ENCODE data around the gene ANO6.

Gene ANO6

DNA sequence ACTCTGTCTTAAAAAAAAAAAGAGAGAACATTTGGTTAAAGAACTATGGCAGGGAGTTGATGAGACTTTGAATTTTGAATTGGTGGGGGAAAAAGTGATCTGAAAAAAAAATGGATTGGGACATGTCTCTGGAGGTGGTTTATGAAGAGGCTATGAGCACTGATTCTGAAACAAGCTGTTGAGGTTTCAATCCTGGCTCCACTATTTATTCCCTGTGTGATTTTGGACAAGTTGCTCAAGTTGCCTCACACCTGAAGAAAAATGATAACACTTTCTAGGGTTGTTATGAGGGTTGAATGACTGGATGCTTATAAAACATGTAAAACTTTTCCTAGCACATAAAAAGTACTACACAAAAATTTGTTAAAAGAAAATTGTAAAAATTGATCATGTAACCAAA is 1.8 kb upstream of the ANO6 start:
- H3K4me3 ChIP-seq (ENCODE audit: insufficient read length, low read depth), result no peak overlapping the region
- DNase-seq (ENCODE audit: low read depth, low spot score), result no peak
- H3K9me3 ChIP-seq (ENCODE audit: insufficient read depth, low read length), result no peaks in the 10 kb centered on the region
- no peak overlapping the region for H3K9ac ChIP-seq (ENCODE audit: insufficient read length, low read depth)
- TF ChIP-seq ZNF274 (IDR thresholded peaks at IDR 0.05; ENCODE audit: low read depth, low read length) (no peak), SUZ12 (IDR thresholded peaks at IDR 0.05; ENCODE audit: extremely low read depth, insufficient read depth, insufficient read length) (no peak), YY1 (IDR thresholded peaks at IDR 0.05; ENCODE audit: insufficient read depth, insufficient read length) (no peak)
- no peaks in the 10 kb centered on the region for H3K27me3 ChIP-seq (ENCODE audit: insufficient read depth, insufficient read length)
- no peaks in the 10 kb centered on the region for H3K4me1 ChIP-seq (ENCODE audit: insufficient read depth, insufficient read length)
- peaks cover 7% of the 10 kb centered on the region for H3K36me3 ChIP-seq (ENCODE audit: insufficient read depth, insufficient read length, low read length)

DNA sequence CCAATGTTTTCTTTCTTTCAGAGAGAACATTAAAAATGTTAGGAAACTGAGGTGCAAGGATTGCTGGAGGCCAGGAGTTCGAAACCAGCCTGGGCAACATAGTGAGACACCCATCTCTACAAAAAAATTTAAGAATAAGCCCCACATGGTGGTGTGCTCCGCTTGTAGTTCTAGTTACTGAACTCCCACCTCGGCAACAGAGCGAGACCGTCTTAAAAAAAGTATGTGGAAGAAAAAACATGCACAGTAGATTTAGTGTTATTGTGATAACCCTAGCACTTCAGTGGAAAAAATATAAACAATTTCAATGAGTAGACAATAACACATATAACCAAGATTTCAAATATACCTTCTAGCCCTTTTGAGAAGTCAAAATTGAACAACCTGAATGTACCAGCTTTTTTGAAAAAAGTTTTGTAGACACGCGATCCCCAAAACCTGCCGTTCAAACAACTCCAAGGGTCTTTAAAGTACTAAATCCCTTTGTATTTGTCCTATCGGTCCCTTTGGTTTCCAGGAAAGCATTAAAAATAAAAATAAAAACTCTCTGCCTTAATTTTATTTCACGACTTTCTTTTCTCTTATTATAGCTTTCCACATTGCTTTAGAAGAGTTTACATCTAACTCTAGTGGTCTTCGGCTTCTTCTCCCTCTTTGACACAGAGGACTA is 1.0 kb upstream of the ANO6 start:
- Histone ChIP-seq H3K4me3 (ENCODE audit: insufficient read length, low read depth) (peak overlapping the region; percentile 89), H3K9ac (ENCODE audit: insufficient read length, low read depth) (peak overlapping the region; percentile 92), H3K4me1 (ENCODE audit: insufficient read depth, insufficient read length) (no peaks in the 10 kb centered on the region), H3K9me3 (ENCODE audit: insufficient read depth, low read length) (no peaks in the 10 kb centered on the region), H3K27me3 (ENCODE audit: insufficient read depth, insufficient read length) (no peaks in the 10 kb centered on the region), H3K36me3 (ENCODE audit: insufficient read depth, insufficient read length, low read length) (peaks cover 9% of the 10 kb centered on the region)
- no peak for DNase-seq (ENCODE audit: low read depth, low spot score)
- TF ChIP-seq YY1 (IDR thresholded peaks at IDR 0.05; ENCODE audit: insufficient read depth, insufficient read length), result no peak
- TF ChIP-seq ZNF274 (IDR thresholded peaks at IDR 0.05; ENCODE audit: low read depth, low read length), result no peak
- TF ChIP-seq SUZ12 (IDR thresholded peaks at IDR 0.05; ENCODE audit: extremely low read depth, insufficient read depth, insufficient read length), result no peak

DNA sequence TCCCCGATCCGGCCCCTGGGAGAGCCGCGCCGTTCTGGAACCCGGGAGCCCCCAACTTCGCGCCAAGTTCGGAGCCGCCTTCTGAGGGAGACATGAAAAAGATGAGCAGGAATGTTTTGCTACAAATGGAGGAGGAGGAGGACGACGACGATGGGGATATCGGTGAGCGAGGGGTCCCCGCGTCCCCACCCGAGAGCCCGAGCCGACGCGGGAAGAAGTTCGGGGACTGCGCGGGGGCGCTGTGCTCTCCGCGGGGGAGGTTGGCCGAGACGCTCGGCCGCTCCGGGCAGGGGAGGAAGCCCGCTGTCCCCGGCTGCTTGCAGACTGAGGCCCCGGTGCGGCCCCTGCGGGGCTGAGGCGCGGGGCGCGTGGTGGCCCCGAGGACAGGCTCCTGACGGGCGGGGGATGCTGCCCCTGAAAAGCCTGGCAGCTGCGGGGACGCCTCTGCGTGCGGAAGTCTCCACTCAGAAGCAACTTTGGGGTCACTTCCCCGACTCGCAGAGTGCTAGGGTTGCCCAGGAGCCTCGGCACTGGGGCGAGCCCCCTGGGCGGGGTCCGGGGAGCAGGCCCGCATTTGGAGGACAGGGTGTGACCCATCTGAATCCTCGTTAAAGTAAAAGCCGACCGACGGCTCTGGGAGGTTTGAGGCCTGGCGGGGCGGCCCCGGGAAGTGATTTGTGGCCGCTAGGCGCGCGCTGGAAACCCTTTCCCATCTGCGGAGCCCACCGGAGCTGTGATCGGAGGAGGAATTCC is 511 bp downstream of the ANO6 start:
- Histone ChIP-seq H3K9ac (ENCODE audit: insufficient read length, low read depth) (peak overlapping the region; percentile 92), H3K4me3 (ENCODE audit: insufficient read length, low read depth) (peak overlapping the region; percentile 89), H3K4me1 (ENCODE audit: insufficient read depth, insufficient read length) (no peaks in the 10 kb centered on the region), H3K36me3 (ENCODE audit: insufficient read depth, insufficient read length, low read length) (peaks cover 16% of the 10 kb centered on the region), H3K9me3 (ENCODE audit: insufficient read depth, low read length) (no peaks in the 10 kb centered on the region), H3K27me3 (ENCODE audit: insufficient read depth, insufficient read length) (no peaks in the 10 kb centered on the region)
- no peak for TF ChIP-seq SUZ12 (IDR thresholded peaks at IDR 0.05; ENCODE audit: extremely low read depth, insufficient read depth, insufficient read length)
- no peak for TF ChIP-seq ZNF274 (IDR thresholded peaks at IDR 0.05; ENCODE audit: low read depth, low read length)
- TF ChIP-seq YY1 (IDR thresholded peaks at IDR 0.05; ENCODE audit: insufficient read depth, insufficient read length), result no peak
- DNase-seq (ENCODE audit: low read depth, low spot score), result peak; percentile 36

DNA sequence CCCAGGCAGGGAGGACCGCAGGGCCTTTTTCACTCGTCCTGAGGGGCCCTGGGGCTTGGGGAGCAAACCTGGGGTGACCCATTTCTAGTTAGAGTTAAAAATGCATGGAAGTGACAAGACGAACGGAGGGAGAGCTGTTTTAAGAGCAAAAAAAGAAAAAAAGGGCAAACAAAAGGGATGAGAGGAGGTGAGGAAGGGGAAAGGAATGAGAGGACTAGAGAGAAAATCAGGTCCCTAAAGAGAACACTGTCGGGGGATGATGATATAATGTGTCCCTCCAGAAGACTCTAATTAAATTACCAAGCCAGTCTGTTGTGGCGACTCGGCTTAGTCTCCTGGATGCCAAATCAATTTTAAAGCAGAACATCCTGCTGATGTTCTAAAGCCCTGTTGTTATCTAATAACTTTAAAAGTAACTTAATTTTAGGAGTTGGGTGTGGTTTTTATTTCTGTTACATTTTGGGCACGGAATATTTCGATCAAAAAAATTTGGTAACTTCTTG is 1.1 kb downstream of the ANO6 start:
- TF ChIP-seq ZNF274 (IDR thresholded peaks at IDR 0.05; ENCODE audit: low read depth, low read length) (no peak), SUZ12 (IDR thresholded peaks at IDR 0.05; ENCODE audit: extremely low read depth, insufficient read depth, insufficient read length) (no peak), YY1 (IDR thresholded peaks at IDR 0.05; ENCODE audit: insufficient read depth, insufficient read length) (no peak)
- H3K27me3 ChIP-seq (ENCODE audit: insufficient read depth, insufficient read length), result no peaks in the 10 kb centered on the region
- H3K4me1 ChIP-seq (ENCODE audit: insufficient read depth, insufficient read length), result no peaks in the 10 kb centered on the region
- no peak for DNase-seq (ENCODE audit: low read depth, low spot score)
- peak overlapping the region; percentile 89 for H3K4me3 ChIP-seq (ENCODE audit: insufficient read length, low read depth)
- peak overlapping the region; percentile 92 for H3K9ac ChIP-seq (ENCODE audit: insufficient read length, low read depth)
- H3K36me3 ChIP-seq (ENCODE audit: insufficient read depth, insufficient read length, low read length), result peaks cover 19% of the 10 kb centered on the region
- H3K9me3 ChIP-seq (ENCODE audit: insufficient read depth, low read length), result no peaks in the 10 kb centered on the region

DNA sequence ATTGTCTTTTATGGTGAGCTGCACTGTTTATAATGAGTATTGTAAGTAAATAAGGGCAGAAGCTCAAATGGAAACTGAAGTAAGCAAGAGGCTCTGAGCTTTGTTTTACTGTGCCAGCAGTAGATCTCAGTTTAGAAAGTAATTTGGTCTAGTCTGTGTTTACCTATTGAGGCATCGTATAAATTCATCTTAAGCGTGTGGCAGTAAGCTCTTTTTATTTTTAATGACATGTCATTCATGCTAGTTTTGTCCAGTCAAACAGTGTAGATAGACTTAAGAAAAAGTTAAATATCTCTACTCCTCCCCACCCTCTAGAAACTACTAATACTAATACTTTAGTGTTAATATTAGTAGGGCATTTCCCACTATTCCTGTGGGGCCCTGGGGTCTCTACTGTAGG is 2.0 kb downstream of the ANO6 start:
- Histone ChIP-seq H3K9ac (ENCODE audit: insufficient read length, low read depth) (peak overlapping the region; percentile 43), H3K36me3 (ENCODE audit: insufficient read depth, insufficient read length, low read length) (peaks cover 21% of the 10 kb centered on the region), H3K9me3 (ENCODE audit: insufficient read depth, low read length) (no peaks in the 10 kb centered on the region), H3K27me3 (ENCODE audit: insufficient read depth, insufficient read length) (no peaks in the 10 kb centered on the region), H3K4me3 (ENCODE audit: insufficient read length, low read depth) (peak overlapping the region; percentile 89), H3K4me1 (ENCODE audit: insufficient read depth, insufficient read length) (no peaks in the 10 kb centered on the region)
- TF ChIP-seq SUZ12 (IDR thresholded peaks at IDR 0.05; ENCODE audit: extremely low read depth, insufficient read depth, insufficient read length) (no peak), YY1 (IDR thresholded peaks at IDR 0.05; ENCODE audit: insufficient read depth, insufficient read length) (no peak)
- DNase-seq (ENCODE audit: low read depth, low spot score), result no peak

DNA sequence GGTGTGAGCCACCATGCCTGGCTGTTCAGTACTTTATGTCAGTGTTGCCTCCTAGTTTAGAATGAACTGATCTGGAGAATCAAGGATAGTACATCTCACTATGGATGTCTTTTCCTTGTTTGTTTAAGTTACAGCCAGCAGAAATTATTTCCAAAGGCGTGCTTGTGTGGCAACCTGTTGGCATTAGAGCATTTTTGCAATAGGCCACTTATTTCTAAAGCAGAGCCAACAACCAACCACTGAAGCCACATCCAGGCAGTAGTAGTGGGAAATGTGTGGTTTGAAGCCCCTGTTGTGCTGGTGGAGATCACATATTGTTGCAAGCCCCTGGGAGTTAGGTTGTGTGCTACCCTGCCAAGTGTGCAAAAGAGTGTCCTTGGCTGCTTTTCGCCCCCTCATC is 3.7 kb downstream of the ANO6 start:
- no peak overlapping the region for H3K9ac ChIP-seq (ENCODE audit: insufficient read length, low read depth)
- no peak overlapping the region for H3K4me3 ChIP-seq (ENCODE audit: insufficient read length, low read depth)
- peaks cover 34% of the 10 kb centered on the region for H3K36me3 ChIP-seq (ENCODE audit: insufficient read depth, insufficient read length, low read length)
- no peaks in the 10 kb centered on the region for H3K4me1 ChIP-seq (ENCODE audit: insufficient read depth, insufficient read length)
- no peaks in the 10 kb centered on the region for H3K27me3 ChIP-seq (ENCODE audit: insufficient read depth, insufficient read length)
- no peak for DNase-seq (ENCODE audit: low read depth, low spot score)
- no peaks in the 10 kb centered on the region for H3K9me3 ChIP-seq (ENCODE audit: insufficient read depth, low read length)
- no peak for TF ChIP-seq SUZ12 (IDR thresholded peaks at IDR 0.05; ENCODE audit: extremely low read depth, insufficient read depth, insufficient read length)
- no peak for TF ChIP-seq ZNF274 (IDR thresholded peaks at IDR 0.05; ENCODE audit: low read depth, low read length)

DNA sequence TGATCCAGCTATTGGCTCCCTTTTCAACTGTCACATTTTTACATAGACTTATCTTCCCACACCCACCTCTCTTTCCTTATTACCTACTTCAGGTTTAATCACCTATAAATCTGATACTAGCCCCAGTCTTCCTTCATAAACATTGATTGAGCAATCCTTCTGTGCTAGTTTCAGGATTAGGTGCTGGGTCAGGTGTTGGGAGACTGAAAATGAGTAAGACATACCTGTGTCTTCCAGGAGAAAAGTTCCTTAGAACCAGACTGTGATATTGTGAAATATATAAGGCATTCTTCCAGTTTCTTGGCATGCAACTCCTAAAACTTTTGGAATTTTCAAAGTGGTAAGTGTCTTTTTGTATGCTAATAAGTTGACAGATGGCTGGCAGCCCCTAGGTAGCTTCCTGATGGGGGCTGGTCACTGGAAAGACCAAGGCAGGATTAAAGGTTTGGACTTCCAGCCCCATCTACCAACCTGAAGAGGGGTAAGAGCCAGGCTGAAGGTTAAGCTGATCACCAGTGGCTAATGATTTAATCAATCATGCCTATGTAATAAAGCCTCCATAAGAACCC is 4.6 kb downstream of the ANO6 start:
- no peak overlapping the region for H3K9ac ChIP-seq (ENCODE audit: insufficient read length, low read depth)
- H3K36me3 ChIP-seq (ENCODE audit: insufficient read depth, insufficient read length, low read length), result peaks cover 40% of the 10 kb centered on the region
- no peaks in the 10 kb centered on the region for H3K9me3 ChIP-seq (ENCODE audit: insufficient read depth, low read length)
- no peak overlapping the region for H3K4me3 ChIP-seq (ENCODE audit: insufficient read length, low read depth)
- no peaks in the 10 kb centered on the region for H3K4me1 ChIP-seq (ENCODE audit: insufficient read depth, insufficient read length)
- no peak for DNase-seq (ENCODE audit: low read depth, low spot score)
- no peaks in the 10 kb centered on the region for H3K27me3 ChIP-seq (ENCODE audit: insufficient read depth, insufficient read length)
- no peak for TF ChIP-seq YY1 (IDR thresholded peaks at IDR 0.05; ENCODE audit: insufficient read depth, insufficient read length)
- TF ChIP-seq SUZ12 (IDR thresholded peaks at IDR 0.05; ENCODE audit: extremely low read depth, insufficient read depth, insufficient read length), result no peak
- TF ChIP-seq ZNF274 (IDR thresholded peaks at IDR 0.05; ENCODE audit: low read depth, low read length), result no peak
